ENCODE data around the gene LMTK2. TPM values are rescaled to one million over a fixed set of nuclear protein-coding genes. Genes with fewer than 3 reads are reported as not detected.

LMTK2 gene
- total and polyA plus RNA-seq, 7 donors: 3.0 to 19.9 (median 17.0) TPM

DNA sequence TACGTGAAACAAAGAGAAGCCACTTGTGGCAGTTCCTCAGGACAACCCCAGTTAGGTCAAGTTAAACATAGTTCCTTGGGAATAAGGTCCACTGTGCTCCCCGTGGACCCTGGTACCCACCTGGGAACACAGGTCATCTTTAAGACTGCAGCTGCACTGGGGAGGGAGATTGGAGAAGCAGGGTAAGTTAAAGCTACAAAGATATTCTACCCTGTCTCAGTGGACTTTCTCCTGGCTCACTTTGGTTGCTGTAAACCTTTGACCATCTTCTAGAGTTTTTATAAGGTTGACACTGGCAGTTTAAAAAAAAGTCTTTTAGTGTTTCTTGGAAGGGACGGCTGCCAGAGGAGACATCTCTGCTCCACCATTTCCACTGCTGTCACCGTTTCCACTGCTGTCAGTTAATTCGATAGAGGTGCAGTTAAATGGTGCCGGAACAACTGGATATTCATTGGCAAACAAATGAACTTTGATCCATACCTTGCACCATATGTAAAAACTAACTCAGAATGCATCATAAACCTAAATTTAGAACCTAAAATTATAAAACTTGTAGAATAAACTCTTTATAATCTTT lies 42.5 kb downstream of the LMTK2 start:
- no peaks in the 10 kb centered on the region for H3K27me3 ChIP-seq
- TF ChIP-seq, protein P1, sequence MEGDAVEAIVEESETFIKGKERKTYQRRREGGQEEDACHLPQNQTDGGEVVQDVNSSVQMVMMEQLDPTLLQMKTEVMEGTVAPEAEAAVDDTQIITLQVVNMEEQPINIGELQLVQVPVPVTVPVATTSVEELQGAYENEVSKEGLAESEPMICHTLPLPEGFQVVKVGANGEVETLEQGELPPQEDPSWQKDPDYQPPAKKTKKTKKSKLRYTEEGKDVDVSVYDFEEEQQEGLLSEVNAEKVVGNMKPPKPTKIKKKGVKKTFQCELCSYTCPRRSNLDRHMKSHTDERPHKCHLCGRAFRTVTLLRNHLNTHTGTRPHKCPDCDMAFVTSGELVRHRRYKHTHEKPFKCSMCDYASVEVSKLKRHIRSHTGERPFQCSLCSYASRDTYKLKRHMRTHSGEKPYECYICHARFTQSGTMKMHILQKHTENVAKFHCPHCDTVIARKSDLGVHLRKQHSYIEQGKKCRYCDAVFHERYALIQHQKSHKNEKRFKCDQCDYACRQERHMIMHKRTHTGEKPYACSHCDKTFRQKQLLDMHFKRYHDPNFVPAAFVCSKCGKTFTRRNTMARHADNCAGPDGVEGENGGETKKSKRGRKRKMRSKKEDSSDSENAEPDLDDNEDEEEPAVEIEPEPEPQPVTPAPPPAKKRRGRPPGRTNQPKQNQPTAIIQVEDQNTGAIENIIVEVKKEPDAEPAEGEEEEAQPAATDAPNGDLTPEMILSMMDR (IDR thresholded peaks at IDR 0.05): no peak
- TF ChIP-seq POLR2A (IDR thresholded peaks at IDR 0.05) (no peak), EP300 (IDR thresholded peaks at IDR 0.05) (no peak), POLR2AphosphoS5 (IDR thresholded peaks at IDR 0.05) (no peak)
- no peak overlapping the region for H3K27ac ChIP-seq
- WGBS, 2 donors: 39 to 80% methylated on average over 6 of the region's 6 CpGs
- DNase-seq: no peak
- no peaks in the 10 kb centered on the region for H3K9me3 ChIP-seq
- no peaks in the 10 kb centered on the region for H3K4me1 ChIP-seq
- H3K36me3 ChIP-seq: peaks cover 0 to 34% (median 2%) of the 10 kb centered on the region in 4 donors
- H3K4me3 ChIP-seq: no peak overlapping the region
- intact Hi-C loops (cut with DNase I): no loop called here

DNA sequence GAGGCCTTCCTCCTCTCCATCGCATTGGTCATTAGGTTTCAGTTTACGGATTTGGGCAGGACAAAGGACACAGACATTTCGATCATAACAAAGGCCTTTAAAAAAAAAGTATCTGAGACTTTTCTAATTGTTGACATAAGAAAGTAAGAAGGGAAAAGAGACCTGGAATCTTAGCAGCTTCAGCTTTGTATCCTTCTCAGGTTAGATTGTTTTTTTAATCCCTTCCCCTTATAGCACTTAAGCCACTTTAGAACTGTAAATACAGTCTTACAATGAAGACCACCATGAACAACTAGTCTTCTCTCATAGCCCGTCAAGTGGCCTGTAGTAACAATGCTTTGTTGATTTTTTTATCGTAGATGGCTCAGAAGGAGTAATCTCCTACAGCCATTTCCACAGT lies 45.2 kb downstream of the LMTK2 start:
- intact Hi-C loops (cut with DNase I): no loop called here
- WGBS, 2 donors: 96% methylated on average over 5 of the region's 5 CpGs
- Histone ChIP-seq H3K27ac (no peak overlapping the region), H3K4me3 (no peak overlapping the region), H3K9me3 (no peaks in the 10 kb centered on the region), H3K27me3 (no peaks in the 10 kb centered on the region), H3K4me1 (no peaks in the 10 kb centered on the region), H3K36me3 (peaks cover 0 to 49% (median 2%) of the 10 kb centered on the region in 4 donors)
- DNase-seq: no peak
- TF ChIP-seq EP300 (IDR thresholded peaks at IDR 0.05) (no peak), POLR2AphosphoS5 (IDR thresholded peaks at IDR 0.05) (no peak), POLR2A (IDR thresholded peaks at IDR 0.05) (no peak)
- TF ChIP-seq, protein P1 (IDR thresholded peaks at IDR 0.05): no peak

DNA sequence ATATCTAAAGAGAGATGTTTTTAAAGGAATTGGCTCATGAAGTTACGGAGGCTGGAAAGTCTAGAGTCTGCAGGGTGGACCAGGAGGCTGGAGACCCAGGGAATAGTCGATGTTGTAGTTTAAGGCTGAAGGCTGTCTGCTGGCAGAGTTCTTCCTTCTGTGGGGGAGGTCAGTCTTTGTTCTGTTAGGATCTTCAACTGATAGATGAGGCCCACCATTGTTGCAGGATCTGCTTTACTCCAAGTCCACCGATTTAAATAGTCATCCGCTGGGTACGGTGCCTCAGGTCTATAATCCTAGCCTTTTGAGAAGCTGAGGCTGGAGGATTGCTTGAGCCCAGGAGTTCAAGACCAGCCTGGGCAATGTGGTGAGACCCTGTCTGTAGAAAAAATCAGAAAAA lies 50.0 kb downstream of the LMTK2 start:
- H3K27ac ChIP-seq: no peak overlapping the region
- no peak for DNase-seq
- no peak overlapping the region for H3K4me3 ChIP-seq
- intact Hi-C loops (cut with DNase I): no loop called here
- H3K27me3 ChIP-seq: no peaks in the 10 kb centered on the region
- peaks cover 0 to 53% (median under 1%) of the 10 kb centered on the region in 4 donors for H3K36me3 ChIP-seq
- no peaks in the 10 kb centered on the region for H3K9me3 ChIP-seq
- H3K4me1 ChIP-seq: no peaks in the 10 kb centered on the region
- WGBS, 2 donors: 98 to 99% methylated on average over 5 of the region's 5 CpGs
- TF ChIP-seq, protein P1 (IDR thresholded peaks at IDR 0.05): no peak
- no peak for TF ChIP-seq POLR2A (IDR thresholded peaks at IDR 0.05)
- TF ChIP-seq EP300 (IDR thresholded peaks at IDR 0.05): no peak

DNA sequence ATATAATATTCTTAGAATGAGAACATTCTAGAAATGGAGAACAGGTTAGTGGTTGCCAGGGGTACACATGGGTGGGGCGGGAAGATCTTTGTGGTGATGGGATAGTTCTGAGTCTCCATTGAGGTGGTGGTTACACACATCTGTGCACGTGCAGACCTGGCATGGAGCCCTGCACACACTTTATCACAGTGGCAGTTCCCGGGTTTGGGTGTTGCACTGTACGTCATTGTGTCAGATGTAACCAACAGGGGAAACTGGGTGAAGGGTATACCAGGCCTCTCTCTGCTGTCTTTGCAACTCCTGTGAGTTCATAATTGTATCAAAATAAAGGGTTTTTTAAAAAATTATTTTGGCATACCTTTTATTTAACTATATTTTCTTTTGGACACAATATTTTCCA lies 51.1 kb downstream of the LMTK2 start:
- TF ChIP-seq EP300 (IDR thresholded peaks at IDR 0.05) (no peak), POLR2AphosphoS5 (IDR thresholded peaks at IDR 0.05) (no peak), POLR2A (IDR thresholded peaks at IDR 0.05) (no peak)
- TF ChIP-seq, protein P1 (IDR thresholded peaks at IDR 0.05): no peak
- intact Hi-C loops (cut with DNase I): no loop called here
- H3K36me3 ChIP-seq: peaks cover 0 to 42% (median 0%) of the 10 kb centered on the region in 4 donors
- H3K9me3 ChIP-seq: no peaks in the 10 kb centered on the region
- no peaks in the 10 kb centered on the region for H3K4me1 ChIP-seq
- no peak for DNase-seq
- no peaks in the 10 kb centered on the region for H3K27me3 ChIP-seq
- no peak overlapping the region for H3K27ac ChIP-seq
- H3K4me3 ChIP-seq: no peak overlapping the region
- WGBS, 2 donors: 63 to 94% methylated on average over 4 of the region's 4 CpGs

DNA sequence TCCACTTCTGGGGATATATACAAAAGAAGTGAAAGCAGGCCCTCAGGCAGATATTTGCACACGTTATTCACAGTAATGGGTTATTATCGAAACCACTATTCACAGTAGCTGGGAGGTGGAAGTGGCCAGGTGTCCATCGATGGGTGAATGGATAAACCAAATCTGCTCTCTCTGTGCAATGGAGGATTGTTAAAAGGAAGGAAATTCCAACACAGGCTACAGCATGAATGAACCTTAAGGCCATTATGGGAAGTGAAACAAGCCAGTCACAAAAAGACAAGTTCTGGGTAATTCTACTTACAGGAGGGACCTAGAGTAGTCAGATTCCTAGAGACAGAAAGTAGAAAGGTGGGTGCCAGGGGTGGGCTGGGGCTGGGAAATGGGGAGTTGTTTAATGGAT lies 56.1 kb downstream of the LMTK2 start:
- no peak for DNase-seq
- intact Hi-C loops (cut with DNase I): no loop called here
- Histone ChIP-seq H3K27ac (no peak overlapping the region), H3K4me3 (no peak overlapping the region), H3K9me3 (no peaks in the 10 kb centered on the region), H3K4me1 (peaks cover 0 to 15% (median 13%) of the 10 kb centered on the region in 4 donors), H3K36me3 (peaks cover 0 to 4% (median 0%) of the 10 kb centered on the region in 4 donors), H3K27me3 (no peaks in the 10 kb centered on the region)
- TF ChIP-seq, protein P1 (IDR thresholded peaks at IDR 0.05): no peak
- TF ChIP-seq EP300 (IDR thresholded peaks at IDR 0.05): no peak
- no peak for TF ChIP-seq POLR2A (IDR thresholded peaks at IDR 0.05)
- TF ChIP-seq POLR2AphosphoS5 (IDR thresholded peaks at IDR 0.05): no peak
- WGBS, 2 donors: 85 to 92% methylated on average over 3 of the region's 3 CpGs

Measured in sigmoid colon (tissue), 7 donors.